Tibial nerve (tissue), 4 donors: Measurements from ENCODE around the gene ZNF575. TPM values are rescaled to one million over a fixed set of nuclear protein-coding genes. Genes with fewer than 3 reads are reported as not detected.

Experiments used
- DNase-seq, 2 donors: peaks; one replicate each; pipeline ENCODE4 v3.0.0-alpha.2; 2019; ENCODE audit warnings: low spot score in 2 of 2
- H3K27ac ChIP-seq, 4 donors: fragments of 200-600 bp; sonication (generic) in 3 of 4; one replicate each; pipeline ENCODE4 v1.5.1; 2017 to 2019; ENCODE audit warnings: mild to moderate bottlenecking in 1 of 4
- H3K27me3 ChIP-seq, 2 donors: fragments of 200-600 bp; sonication (generic) in 1 of 2; one replicate each; pipeline versions ENCODE4 v1.5.1 to v1.6.0; 2017 to 2019
- H3K36me3 ChIP-seq, 3 donors: fragments of 200-600 bp; sonication (generic); one replicate each; pipeline ENCODE4 v1.5.1; 2018 to 2019
- H3K4me1 ChIP-seq, 4 donors: fragments of 200-600 bp; sonication (generic) in 3 of 4; one replicate each; pipeline ENCODE4 v1.5.1; 2017 to 2019
- H3K4me3 ChIP-seq, 4 donors: fragments of 200-600 bp; sonication (generic) in 3 of 4; one replicate each; pipeline ENCODE4 v1.5.1; 2017 to 2019; ENCODE audit warnings: mild to moderate bottlenecking in 1 of 4, moderate library complexity in 1 of 4
- H3K9me3 ChIP-seq, 4 donors: fragments of 200-600 bp; sonication (generic) in 3 of 4; one replicate each; pipeline ENCODE4 v1.5.1; 2017 to 2019
- EP300 ChIP-seq, 2 donors: sonication (generic); formaldehyde crosslinking; IDR thresholded peaks; one replicate each; pipeline ENCODE4 v1.6.1; 2017; ENCODE audit warnings: antibody characterized with exemption in 2 of 2, mild to moderate bottlenecking in 1 of 2
- POLR2A ChIP-seq, 2 donors: fragments of 450-650 bp; IDR thresholded peaks; one replicate each; pipeline ENCODE4 v1.6.1; 2017; ENCODE audit warnings: antibody characterized with exemption in 2 of 2, mild to moderate bottlenecking in 2 of 2, moderate library complexity in 2 of 2
- WGBS, 2 donors: methylation state at CpG; one replicate each; pipeline ENCODE4 v1.1.5; 2018; 5-methylcytosine and 5-hydroxymethylcytosine counted together
- total RNA-seq, 4 donors: library from RNA; depleted of rRNA; stranded (reverse); fragments of >200 nt; gene quantifications; one replicate each; pipeline ENCODE4 v1.1.0, GENCODE V29; 2016
- TF ChIP-seq, protein P1 (sequence below), 5 experiments: fragments of 200-600 bp in 3 of 5; fragments of 450-650 bp in 2 of 5; sonication (generic) in 3 of 5; IDR thresholded peaks; one replicate each; pipeline ENCODE4 v1.5.1; 2016 to 2019; ENCODE audit warnings: antibody characterized with exemption in 5 of 5, mild to moderate bottlenecking in 3 of 5, moderate library complexity in 2 of 5

Gene ZNF575
- total RNA-seq, 4 donors from 2014 or later: 0.60 to 0.63 TPM; not detected in 2

DNA sequence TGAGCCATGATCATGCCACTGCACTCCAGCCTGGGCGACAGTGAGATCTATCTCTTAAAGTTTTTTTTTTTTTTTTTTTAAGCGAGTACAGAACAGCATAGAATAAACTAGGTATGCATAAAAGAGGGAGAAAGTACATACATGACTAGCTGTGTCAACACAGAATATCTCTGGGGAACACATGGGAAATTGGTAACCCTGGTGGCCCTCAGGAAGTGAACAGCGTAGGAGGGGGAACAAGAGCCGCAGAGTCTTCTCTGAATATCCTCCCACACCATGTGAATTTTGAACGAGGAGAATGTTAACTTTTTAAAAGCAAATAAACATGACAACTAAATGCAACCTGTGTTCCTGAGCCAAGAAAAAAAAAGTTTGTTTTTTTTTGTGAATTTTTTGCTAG is 43.7 kb upstream of the ZNF575 start:
- TF ChIP-seq, protein P1, sequence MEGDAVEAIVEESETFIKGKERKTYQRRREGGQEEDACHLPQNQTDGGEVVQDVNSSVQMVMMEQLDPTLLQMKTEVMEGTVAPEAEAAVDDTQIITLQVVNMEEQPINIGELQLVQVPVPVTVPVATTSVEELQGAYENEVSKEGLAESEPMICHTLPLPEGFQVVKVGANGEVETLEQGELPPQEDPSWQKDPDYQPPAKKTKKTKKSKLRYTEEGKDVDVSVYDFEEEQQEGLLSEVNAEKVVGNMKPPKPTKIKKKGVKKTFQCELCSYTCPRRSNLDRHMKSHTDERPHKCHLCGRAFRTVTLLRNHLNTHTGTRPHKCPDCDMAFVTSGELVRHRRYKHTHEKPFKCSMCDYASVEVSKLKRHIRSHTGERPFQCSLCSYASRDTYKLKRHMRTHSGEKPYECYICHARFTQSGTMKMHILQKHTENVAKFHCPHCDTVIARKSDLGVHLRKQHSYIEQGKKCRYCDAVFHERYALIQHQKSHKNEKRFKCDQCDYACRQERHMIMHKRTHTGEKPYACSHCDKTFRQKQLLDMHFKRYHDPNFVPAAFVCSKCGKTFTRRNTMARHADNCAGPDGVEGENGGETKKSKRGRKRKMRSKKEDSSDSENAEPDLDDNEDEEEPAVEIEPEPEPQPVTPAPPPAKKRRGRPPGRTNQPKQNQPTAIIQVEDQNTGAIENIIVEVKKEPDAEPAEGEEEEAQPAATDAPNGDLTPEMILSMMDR (IDR thresholded peaks at IDR 0.05): no peak
- no peak for TF ChIP-seq POLR2A (IDR thresholded peaks at IDR 0.05)
- no peak for TF ChIP-seq EP300 (IDR thresholded peaks at IDR 0.05)
- no peak overlapping the region for H3K4me3 ChIP-seq

DNA sequence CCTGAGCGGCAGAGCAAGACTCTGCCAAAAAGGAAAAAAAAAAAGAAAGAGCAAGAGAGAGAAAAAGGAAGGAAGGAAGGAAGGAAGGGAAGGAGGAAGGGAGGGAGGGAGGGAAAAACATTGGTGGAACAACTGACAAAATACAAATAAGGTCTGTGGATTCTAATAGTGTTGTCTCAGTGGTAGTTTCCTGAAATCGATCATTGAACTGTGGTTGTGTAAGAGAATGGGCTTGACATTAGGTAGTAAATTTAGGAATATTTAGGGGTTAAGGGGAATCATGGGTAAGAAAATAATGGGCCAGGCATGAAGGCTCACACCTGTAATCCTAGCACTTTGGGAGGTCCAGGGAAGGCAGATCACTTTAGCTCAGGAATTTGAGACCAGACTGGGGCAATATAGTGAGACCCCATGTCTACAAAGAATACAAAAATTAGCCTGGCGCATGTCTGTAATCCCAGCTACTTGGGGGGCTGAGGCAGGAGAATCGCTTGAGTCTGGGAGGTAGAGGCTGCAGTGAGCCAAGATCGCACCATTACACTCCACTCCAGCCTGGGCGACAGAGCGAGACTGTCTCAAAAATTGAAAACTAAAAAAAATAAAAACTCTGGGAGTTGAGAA is 42.9 kb upstream of the ZNF575 start:
- Histone ChIP-seq H3K9me3 (no peaks in the 10 kb centered on the region), H3K27ac (no peak overlapping the region), H3K36me3 (peaks cover 0 to 43% (median 0%) of the 10 kb centered on the region in 3 donors), H3K4me1 (no peaks in the 10 kb centered on the region), H3K27me3 (no peaks in the 10 kb centered on the region), H3K4me3 (no peak overlapping the region)
- 90 to 92% methylated on average over 7 of the region's 7 CpGs for WGBS, 2 donors
- TF ChIP-seq, protein P1 (IDR thresholded peaks at IDR 0.05): no peak
- no peak for DNase-seq

More for the DNA sequence above, 43.7 kb upstream of the ZNF575 start:
- Histone ChIP-seq H3K9me3 (no peaks in the 10 kb centered on the region), H3K27me3 (no peaks in the 10 kb centered on the region), H3K4me1 (no peaks in the 10 kb centered on the region), H3K36me3 (peaks cover 0 to 35% (median 0%) of the 10 kb centered on the region in 3 donors), H3K27ac (no peak overlapping the region)
- DNase-seq: no peak
- 44 to 55% methylated on average over 5 of the region's 5 CpGs for WGBS, 2 donors

DNA sequence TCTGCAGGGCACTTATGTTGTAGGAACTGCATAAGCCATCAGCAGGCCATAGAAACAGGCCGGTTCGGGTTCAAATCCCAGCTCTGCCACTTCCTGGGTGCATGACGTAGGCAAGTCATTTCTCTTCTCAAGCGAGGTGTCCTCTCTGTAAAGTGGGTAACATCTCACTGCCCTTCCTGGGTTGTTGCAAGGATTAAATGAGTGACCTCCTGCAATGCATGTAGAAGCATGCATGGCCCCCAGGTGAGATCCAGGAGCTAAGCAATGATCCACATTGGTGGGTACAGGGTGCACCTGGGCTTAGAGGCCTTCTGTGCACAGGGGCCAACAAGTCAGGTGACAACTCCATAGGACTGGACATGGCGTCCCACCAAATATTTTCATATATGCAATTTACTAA is 42.2 kb upstream of the ZNF575 start:
- Histone ChIP-seq H3K4me3 (no peak overlapping the region), H3K4me1 (no peaks in the 10 kb centered on the region), H3K27me3 (no peaks in the 10 kb centered on the region), H3K27ac (no peak overlapping the region), H3K9me3 (no peaks in the 10 kb centered on the region), H3K36me3 (peaks cover 0 to 46% (median 0%) of the 10 kb centered on the region in 3 donors)
- DNase-seq: no peak
- no peak for TF ChIP-seq EP300 (IDR thresholded peaks at IDR 0.05)
- TF ChIP-seq, protein P1 (IDR thresholded peaks at IDR 0.05): no peak
- no peak for TF ChIP-seq POLR2A (IDR thresholded peaks at IDR 0.05)
- 88 to 94% methylated on average over 5 of the region's 5 CpGs for WGBS, 2 donors

DNA sequence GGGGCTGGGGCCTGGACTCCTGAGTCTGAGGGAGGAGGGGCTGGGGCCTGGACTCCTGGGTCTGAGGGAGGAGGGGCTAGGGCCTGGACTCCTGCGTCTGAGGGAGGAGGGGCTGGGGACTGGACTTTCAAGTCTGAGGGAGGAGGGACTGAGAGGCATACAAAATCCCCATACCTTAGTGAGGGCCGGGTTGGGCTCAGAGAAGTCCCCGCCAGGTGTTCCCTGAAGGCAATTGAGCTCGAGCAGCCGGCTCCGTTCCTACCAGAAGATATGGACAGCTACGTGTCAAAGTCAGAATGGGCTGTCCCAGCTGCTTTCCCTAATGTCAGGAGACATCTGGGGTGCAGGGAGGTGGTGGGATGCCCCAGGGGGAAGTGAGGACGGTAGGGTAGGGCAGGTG is 37.9 kb upstream of the ZNF575 start:
- 79 to 84% methylated on average over 7 of the region's 8 CpGs for WGBS, 2 donors
- Histone ChIP-seq H3K9me3 (no peaks in the 10 kb centered on the region), H3K36me3 (peaks cover 0 to 64% (median 2%) of the 10 kb centered on the region in 3 donors), H3K27me3 (no peaks in the 10 kb centered on the region), H3K4me1 (no peaks in the 10 kb centered on the region), H3K4me3 (no peak overlapping the region), H3K27ac (no peak overlapping the region)
- DNase-seq: no peak
- TF ChIP-seq, protein P1 (IDR thresholded peaks at IDR 0.05): no peak
- no peak for TF ChIP-seq EP300 (IDR thresholded peaks at IDR 0.05)
- TF ChIP-seq POLR2A (IDR thresholded peaks at IDR 0.05): no peak

DNA sequence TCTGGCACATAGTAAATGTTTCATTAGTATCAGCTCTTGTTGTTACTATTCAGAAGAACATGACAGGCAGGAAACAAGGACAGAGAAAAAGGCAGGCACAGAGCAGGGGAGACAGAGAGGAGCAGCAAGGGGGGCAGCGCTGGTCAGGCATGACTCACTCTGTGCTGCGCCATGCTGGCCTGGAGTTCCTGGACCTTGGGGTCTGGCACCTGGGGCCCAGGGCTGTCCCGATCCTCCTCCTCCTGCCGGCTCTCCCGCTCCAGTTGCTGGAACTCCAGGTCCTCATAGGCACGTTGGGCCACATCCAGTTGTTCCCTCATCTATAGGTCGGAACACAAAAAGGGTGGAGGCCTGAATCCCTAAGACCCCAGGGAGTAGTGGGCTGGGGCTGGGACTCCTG is 36.0 kb upstream of the ZNF575 start:
- WGBS, 2 donors: 93 to 94% methylated on average over 6 to 7 of the region's 7 CpGs
- peaks cover 2 to 62% (median 4%) of the 10 kb centered on the region in 3 donors for H3K36me3 ChIP-seq
- TF ChIP-seq EP300 (IDR thresholded peaks at IDR 0.05) (no peak), POLR2A (IDR thresholded peaks at IDR 0.05) (no peak)
- TF ChIP-seq, protein P1 (IDR thresholded peaks at IDR 0.05): no peak

More for the DNA sequence above, 36.0 kb upstream of the ZNF575 start:
- H3K27ac ChIP-seq: no peak overlapping the region
- no peaks in the 10 kb centered on the region for H3K27me3 ChIP-seq
- no peak overlapping the region for H3K4me3 ChIP-seq
- no peaks in the 10 kb centered on the region for H3K9me3 ChIP-seq
- no peak for DNase-seq
- peaks cover 0 to 5% (median 0%) of the 10 kb centered on the region in 4 donors for H3K4me1 ChIP-seq
